GM19328 (cell line): Measurements from ENCODE around the gene DYNLT1.
"Not testable (repeated sequence)": the region's sequence is repeated elsewhere in the genome, so short reads cannot be mapped to it uniquely, and the experiment has no call there.

ENCODE experiments used
- ATAC-seq: cut with Tn5 transposase; IDR thresholded peaks from one replicate; pipeline ENCODE4 v1.9.1; 2021; ENCODE audit warnings: mild to moderate bottlenecking, moderate library complexity; ENCODE audit not compliant: unreplicated experiment

Gene DYNLT1

DNA sequence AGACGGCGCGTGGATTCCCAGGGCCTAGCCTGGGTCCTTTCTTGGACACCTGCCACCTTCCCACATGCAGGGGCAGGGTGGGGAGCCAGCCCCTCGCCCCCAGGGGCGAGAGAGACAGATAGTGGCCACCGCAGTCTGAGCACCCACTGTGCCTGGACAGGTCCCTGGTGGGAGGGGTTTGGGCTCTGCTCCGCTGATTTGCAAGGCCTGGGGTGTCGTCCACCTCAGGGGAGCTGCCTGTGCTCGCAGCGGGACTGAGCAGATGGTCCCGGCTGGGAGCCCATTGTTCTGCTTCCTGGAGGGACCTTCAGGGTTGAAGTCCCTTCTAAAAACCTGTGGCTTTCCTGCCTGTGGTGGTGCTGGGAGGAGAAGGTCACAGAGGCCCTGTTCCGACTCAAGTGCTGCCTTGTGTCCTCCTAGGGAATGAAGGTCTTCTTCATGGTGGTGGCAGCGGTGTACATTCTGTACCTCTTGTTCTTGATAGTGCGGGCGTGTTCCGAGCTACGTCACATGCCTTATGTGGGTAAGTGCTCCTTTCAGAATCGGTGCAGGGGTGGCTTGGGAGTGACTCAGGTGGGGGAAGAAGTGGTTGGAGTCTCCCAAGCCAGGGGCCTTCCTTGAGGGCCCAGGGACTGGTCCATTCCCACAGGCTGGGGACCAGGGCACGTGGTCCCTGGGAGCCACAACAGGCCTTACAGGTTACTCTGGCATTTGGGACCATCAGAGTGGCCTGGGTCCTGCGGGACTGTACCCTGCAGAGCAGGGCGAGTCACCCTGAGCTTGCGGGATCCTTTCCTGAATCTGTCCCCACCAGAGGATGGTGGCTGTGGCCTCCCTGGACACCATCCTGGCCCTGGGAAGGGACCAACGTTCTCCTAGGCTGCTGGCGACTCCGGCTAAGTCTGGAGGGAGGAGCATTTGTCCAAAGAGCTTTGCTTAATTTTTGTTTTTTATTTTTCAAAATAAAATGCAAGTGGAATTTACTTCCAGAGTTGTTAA lies 19.6 kb downstream of the DYNLT1 start:
- no peak for ATAC-seq

DNA sequence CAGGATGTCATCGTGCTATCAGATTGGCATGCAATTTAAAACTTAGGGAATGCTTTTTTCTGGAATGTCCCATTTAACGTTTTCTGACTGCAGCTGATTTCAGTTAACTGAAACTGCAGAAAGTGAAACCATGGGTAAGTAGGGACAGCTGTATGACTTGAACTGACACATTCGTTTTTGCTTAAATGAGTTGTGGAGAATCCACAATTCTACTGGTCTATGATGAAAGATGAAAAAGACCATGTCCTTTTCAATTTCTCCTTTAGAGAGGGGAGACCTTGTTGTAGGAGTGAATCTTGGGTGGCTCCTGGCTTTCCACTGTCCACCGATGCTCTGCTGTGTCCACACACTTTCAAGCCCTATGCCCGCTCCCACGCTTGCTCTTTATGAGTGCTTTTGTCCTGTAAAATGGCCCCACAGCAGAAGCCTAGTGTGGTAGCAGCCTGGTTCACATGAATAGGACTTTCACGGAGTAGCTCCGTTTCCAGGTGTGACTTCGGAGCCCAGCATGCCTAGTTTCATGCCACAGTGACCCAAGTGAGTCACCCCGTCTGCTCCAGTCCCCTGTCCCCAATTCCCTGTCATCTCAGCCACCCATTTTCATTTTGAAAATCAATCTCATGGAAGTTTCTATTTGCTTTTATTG lies 21.9 kb downstream of the DYNLT1 start:
- no peak for ATAC-seq

DNA sequence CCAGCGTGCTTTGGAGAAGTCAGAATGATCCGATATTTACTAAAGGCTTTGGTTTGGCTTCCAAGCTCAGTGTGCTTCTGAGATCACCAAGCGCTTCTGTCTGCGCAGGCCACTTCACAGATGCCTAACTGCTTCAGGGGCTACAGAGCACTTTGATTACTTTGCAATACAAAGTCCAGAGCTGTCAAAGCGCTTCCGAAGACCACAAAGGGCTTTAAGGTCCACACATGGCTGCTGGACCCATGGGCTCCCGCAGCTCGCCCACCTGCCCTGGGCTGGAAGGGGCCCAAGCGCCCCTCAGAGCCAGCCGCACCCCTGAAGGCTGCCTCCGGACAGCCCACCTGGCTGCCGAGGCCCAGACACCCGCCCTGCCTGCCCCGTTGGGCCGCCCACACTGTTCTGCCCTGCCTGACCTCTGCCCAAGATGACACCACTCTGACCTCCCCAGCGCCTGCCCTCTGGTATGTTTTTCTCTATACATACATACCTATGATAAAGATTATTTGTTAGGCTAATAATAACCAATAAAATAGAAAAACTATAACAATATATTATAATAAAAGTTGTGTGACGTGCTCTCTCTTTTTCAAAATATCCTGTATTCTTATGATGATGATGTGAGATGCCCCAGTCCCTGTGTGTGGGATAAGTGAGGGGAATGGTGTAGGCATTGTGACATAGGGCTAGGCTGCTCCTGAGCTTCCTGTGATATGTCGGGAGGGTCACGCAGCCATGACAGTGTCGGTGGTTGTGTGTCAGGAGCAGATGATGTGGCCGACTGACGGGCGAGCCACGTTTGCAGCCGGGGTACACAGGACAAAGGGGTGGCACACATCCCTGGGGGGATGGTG lies 22.6 kb downstream of the DYNLT1 start:
- ATAC-seq = no peak

DNA sequence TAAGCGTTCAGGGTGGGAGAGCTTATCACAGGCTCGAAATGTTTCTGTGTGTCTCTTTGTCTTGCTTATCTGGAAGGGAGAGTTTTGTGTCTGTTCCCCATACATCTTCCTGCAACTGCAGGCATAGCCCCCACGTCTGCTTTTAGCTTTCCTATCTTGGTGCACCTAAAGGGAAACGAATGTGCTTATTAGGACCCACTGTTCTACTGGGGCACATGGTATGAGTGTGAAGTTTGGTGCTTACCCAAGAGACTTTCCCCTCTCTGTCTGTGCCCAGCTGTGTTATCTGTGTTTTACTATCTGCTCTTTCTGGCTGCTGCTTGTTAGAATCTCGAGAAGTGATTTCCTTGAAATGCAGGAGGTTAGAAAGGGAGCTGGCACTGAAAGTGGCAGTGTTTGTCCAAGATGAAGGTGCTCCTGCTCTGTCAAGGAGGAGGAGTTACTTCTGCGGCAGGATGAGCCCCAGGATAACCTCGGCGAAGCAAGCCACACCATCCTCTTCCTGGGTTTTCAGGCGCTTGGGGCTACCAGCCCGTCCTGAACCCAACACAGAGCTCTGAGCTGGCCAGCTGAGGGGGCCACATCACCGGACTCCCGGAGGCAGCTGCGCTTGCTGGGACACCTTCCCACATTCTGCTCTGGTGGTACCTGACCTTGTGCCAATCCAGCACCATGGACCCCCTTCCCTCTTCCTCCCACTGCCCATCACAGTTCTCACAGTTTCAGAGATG lies 23.4 kb downstream of the DYNLT1 start:
- no peak for ATAC-seq

DNA sequence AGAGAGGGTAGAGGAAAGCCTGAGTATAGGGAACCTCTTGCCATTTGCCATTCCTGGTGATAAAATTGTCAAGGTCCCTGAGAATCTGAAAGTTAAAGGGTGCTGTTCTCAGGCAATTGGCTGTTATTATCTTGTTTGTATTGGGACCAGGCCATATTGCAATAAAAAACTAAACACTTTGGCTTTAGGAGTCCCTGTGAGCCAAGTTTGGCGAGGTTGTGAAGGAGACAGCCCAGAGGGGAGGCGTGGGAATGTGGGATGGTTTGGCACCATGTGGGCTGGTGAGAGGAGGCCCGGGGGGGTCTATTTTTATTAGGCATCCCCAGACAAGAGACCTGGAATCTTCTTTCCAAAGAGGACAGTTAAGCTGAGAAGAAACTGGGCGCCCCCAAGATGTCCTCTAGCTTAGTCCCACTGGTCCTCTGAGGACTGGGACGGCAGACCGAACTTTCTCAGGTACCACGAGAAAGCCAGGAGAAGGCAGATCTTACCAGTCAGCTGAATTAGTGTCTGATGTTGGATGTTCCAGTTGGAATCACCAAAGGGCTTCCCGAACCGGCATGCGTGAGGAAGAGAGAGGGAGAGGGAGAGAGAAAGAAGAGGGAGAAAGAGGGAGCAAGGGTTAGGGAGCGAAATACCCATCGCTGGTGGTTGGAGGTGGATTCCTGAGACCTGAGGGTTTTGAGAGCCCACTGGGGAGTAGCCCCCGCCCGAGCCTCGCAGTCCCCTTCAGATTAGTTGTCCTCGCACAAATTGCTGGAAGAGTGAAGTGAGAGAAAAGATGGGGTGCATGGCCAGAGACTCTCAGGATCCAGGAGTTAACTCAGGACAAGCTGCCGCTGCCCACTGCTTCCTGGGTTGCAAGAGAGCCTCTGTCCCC lies 24.4 kb downstream of the DYNLT1 start:
- ATAC-seq = no peak

DNA sequence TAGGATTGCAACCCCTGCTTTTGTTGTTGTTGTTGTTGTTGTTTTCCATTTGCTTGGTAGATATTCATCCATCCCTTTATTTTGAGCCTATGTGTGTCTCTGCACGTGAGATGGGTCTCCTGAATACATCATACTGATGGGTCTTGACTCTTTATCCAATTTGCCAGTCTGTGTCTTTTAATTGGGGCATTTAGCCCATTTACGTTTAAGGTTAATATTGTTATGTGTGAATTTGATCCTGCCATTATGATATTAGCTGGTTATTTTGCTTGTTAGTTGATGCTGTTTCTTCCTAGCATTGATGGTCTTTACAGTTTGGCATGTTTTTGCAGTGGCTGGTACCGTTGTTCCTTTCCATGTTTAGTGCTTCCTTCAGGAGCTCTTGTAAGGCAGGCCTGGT lies 26.3 kb downstream of the DYNLT1 start:
- not testable (repeated sequence) for ATAC-seq

DNA sequence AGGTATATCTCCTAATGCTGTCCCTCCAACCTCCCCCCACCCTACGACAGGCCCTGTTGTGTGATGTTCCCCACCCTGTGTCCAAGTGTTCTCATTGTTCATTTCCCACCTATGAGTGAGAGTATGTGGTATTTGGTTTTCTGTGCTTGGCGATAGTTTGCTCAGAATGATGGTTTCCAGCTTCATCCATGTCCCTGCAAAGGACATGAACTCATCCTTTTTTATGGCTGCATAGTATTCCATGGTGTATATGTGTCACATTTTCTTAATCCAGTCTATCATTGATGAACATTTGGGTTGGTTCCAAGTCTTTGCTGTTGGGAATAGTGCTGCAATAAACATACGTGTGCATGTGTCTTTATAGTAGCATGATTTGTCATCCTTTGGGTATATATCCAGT lies 29.9 kb downstream of the DYNLT1 start:
- ATAC-seq = not testable (repeated sequence)

DNA sequence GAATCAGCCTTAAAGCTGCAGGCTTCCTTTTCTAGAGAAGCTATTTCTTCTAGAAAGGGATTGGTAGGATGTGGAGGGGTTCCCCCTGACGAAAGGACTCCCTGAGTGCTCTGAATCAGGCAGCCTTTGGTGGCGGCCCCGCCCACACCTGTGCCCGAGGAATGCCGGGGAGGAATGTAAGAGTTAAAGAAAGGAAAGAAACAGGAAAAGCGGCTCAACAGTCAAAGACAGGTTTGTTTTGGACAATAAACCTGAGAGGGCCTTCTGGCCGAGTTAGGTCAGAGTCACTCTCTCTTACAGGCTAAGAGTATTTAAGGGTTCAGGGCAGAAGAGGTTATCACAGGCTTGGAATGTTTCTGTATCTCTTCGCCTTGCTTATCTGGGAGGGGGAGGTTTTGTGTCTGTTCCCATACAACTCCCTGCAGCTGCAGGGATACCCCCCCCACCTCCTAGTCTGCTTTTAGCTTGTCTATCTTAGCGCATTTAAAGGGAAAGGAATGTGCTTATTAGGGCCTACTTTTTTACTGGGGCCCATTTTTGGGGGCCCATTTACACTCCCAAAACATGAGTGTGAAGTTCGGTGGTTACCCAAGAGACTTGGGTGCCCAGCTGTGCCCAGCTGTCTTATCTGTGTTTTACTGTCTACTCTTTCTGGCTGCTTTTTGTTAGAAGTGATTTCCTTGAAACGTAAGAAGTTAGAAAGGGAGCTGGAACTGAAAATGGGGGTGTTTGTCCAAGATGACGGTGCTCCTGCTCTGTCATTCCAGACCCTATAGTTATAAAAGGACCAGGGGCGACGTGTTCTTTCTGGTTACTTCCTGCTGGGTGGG lies 32.8 kb downstream of the DYNLT1 start:
- ATAC-seq = no peak

DNA sequence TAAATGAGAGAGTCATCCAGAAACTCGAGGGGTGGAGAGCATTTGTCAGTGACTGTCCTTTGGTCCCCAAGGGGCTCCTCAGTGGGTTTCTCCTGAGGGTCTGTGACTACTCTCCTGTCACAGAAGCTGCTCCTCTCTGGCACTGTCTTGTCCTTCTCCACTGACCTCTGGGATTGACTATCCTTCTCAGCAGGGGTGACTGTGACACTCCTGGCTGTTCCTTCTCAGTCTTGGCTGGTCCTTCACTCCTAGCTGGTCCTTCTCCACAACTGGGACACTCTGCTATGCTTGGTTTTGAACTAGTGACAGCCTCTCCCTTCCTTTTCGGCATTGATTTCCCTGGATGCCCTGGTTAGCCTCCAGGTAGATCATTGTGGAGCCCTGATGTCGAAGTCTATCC lies 33.5 kb downstream of the DYNLT1 start:
- no peak for ATAC-seq

DNA sequence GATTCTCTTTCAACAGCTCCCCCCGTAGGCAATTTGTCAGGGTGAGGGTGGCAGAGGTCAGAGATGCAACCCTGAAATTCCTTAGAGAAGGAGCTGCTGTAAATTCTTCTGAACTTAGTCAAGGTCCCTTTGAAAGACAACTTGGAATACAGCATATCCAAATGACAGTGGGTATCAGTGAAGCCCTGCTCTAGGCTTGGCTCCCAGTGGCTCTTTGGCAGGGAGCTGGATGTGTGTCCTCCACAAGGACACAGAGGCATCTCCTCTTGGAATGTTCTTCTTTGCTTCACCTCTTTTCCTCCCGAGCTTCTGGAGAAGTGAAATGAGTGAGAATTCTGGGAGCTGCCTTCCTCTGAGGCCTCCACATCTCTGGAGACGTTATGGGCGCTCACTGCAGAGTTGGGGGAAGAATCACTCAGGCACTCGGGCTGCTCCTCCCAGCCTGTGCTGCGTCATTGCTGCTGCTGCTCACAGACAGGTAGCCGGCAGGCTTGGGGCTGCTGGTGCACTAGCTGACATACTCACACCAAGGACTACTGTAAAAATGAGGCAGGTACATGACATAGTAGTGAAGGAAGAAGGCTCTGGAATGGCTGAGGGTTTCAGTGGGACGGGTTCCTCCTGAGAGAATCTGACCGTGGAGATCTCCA lies 34.1 kb downstream of the DYNLT1 start:
- no peak for ATAC-seq

DNA sequence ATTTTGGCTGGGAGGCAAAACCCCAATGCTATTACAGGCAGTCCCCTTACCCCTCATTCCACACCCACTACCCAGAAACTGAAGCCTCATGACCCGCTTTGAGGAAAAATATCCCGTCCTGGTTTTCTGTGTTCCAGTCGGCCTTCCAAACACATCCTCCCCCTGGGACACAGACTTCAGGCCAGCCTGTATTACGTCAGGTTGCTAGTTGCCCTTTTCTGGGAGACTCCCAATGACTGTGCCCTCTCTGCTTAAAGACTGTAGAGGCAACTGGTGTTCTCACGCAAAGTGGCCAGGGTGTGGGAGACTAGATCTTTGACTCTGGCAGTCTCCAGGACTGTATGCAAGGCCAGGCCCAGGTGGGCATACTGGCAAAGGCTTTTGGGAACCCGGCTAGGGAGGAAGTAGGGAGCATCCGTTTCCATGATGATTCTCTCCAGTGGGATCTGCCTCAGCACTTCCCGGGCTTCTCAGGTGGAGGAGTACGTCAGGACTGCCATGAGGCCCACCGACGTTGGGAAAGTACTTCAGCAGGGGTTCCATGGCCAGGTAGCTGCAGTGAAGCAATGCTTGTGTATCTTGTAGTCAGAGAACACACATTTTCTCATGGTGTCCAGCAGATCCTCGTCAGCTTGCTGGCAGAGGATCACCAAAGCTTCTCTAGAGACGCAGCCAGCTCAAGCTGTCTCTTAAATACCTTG lies 34.9 kb downstream of the DYNLT1 start:
- no peak for ATAC-seq

DNA sequence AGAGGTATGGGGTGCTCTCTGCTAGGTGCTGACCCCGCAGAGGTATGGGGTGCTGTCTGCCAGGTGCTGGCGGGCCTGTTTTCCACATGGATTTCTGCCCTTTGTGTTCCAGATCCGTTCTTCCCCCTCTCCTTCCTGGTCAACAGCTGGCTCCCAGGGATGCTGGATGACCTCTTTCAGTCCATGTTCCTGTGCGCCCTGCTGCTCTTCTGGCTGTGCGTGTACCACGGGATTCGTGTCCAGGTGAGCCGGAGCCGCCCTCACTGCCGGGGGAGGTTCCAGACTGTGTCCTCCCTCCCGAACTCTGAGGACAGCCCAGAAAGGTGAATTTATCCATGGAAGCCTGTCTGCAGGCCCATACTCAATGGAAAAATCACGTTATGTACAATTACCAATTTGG lies 36.3 kb downstream of the DYNLT1 start:
- ATAC-seq = no peak

DNA sequence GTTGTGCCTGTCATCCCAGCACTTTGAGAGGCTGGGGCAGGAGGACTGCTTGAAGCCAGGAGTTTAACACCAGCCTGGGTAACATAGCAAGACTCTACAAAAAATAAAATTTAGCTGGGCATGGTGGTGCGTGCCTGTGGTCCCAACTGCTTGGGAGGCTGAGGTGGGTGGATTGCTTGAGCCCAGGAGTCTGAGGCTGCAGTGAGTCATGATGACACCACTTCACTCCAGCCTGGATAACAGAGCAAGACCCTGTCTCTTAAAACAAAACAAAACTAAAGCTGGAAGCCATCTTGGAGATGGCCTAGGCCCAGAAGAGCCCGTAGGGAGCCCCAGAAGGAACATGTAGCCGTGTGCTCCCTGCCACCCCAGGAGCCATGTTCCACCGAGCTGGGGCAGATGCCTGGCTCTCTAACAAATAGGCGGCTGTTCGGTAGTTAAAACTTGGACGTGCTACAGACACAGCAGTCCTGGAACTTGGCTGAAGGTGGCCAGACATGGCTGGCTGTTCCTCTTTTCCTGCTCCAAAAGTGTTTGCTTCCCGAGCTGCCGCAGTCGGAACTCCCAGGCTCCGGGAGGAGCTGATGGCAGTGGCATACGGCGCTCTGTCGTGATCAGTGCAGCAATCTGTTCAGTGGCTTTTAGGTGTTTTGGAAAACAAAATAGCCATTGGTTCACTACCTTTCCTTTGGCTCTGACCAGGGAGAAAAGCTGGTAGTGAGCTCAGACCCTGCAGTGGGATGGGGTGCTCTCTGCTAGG lies 37.0 kb downstream of the DYNLT1 start:
- no peak for ATAC-seq

DNA sequence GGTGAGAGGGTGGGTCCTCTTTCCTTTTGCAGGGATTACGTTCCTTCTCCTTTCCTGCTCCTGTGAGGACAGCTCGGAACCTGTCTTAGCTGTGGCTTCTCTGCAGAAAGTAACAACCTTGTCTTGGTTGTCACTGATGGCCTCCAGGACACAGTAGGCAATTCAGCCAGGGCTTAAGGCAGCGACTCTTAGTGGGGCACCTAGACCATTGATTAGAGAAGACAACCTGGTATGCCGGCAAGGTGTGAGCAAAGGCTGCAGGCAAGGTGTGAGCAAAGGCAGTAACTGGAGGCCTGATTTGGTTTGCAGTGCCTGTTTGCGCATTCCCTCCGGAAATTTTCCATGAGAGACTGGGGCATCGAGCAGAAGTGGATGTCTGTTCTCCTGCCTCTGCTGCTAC lies 37.6 kb downstream of the DYNLT1 start:
- no peak for ATAC-seq

DNA sequence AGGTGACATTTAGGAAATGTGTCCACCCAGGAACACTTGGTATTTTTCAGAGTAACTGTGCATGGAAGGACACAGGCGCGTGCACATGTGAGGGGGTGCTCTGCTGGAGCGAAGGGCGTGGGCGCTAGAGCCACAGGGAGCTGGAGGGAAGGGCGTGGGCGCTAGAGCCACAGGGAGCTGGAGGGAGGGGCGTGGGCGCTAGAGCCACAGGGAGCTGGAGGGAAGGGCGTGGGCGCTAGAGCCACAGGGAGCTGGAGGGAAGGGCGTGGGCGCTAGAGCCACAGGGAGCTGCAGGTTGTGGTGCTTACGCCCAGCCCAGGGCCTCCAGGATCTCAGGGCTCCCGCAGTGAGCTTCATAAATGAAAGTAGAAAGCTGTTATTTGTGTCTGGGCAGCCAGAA lies 38.5 kb downstream of the DYNLT1 start:
- not testable (repeated sequence) for ATAC-seq

DNA sequence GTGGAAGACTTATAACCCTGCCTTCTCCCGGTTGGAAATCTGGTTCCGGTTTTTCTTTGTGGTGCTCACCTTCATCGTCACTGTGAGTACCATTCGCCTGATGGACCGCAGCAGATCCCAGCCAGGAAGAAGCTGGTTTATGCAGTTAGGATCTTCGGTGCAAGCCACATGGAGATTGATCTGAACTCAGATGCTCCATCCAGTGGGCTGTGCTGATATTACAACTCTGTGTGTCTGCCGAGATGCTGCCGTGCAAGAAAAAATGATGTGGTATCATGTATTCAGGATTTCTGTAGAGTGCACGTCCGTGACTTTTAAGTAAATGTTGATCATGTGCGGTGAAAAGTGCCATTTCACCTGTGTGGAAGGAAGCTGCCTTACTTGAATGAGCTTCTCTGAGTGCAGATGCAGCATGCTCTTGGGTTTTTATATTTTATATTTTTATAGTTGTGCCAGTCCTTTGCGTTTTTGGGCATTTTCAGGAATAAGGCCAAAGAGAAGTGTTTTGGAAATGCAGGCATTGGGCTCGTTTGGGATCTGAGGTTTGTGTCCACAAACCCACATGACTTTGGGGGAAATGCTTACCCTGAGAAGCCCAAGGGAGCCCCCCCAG lies 39.2 kb downstream of the DYNLT1 start:
- ATAC-seq = no peak

DNA sequence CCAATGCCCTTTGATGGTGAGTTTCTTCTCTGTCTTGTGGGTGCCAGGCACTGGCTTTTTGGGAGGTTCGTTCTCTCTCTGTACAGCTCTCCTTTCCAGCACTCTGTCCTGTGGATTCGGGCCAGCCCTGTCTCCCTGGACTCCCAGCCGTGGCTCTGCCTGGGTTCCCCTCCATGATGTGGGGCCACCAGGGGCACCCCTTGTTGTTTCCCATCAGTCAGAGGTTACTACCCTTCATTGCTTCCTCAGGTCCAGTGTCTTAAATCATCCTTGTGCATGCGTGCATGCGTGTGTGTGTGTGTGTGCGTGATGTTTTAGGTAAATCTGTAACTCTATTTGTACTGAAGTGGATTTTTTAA lies 40.5 kb downstream of the DYNLT1 start:
- no peak for ATAC-seq
